ENCODE measurements around the gene CLDND2. TPM values are rescaled to one million over a fixed set of nuclear protein-coding genes. Genes with fewer than 3 reads are reported as not detected.

CLDND2 gene
- total RNA-seq, 2 experiments from 2014 or later: 1.9 TPM; not detected in 1

GRCh38 chr19:51382004-51382403 is 13.2 kb upstream of the CLDND2 start:
- Histone ChIP-seq H3K4me3 (ENCODE audit: low read depth, low read length, poor library complexity, severe bottlenecking) (no peak overlapping the region), H3K4me2 (ENCODE audit: low read length) (no peak overlapping the region), H3K9me2 (ENCODE audit: insufficient read depth, low read length) (no peaks in the 10 kb centered on the region), H3K79me2 (ENCODE audit: insufficient read depth, low read depth, low read length) (no peaks in the 10 kb centered on the region), H3K36me3 (ENCODE audit: insufficient read depth, low read length) (no peaks in the 10 kb centered on the region), H3K9me3 (ENCODE audit: low read length) (peaks cover 4% of the 10 kb centered on the region; the same call in 1 of the 2 replicates), H4K20me1 (ENCODE audit: insufficient read depth, low read length) (no peaks in the 10 kb centered on the region), H3K27ac (ENCODE audit: low read depth, low read length, poor library complexity, severe bottlenecking) (no peak overlapping the region), H2AFZ (ENCODE audit: low read length) (no peak overlapping the region), H3K4me1 (ENCODE audit: insufficient read depth, low read length, poor library complexity, severe bottlenecking) (no peaks in the 10 kb centered on the region)
- no TSS peak for BruUV-seq (replicated peaks)
- ChIA-PET POLR2A (no interaction called here), CTCF (ENCODE audit: unreplicated experiment) (no interaction called here)
- intact Hi-C loops (cut with micrococcal nuclease; ENCODE audit: unreplicated experiment): no loop called here
- TF ChIP-seq EZH2phosphoT487 (IDR thresholded peaks at IDR 0.05; ENCODE audit: borderline replicate concordance, low read depth, low read length): no peak
- TF ChIP-seq, protein P1, sequence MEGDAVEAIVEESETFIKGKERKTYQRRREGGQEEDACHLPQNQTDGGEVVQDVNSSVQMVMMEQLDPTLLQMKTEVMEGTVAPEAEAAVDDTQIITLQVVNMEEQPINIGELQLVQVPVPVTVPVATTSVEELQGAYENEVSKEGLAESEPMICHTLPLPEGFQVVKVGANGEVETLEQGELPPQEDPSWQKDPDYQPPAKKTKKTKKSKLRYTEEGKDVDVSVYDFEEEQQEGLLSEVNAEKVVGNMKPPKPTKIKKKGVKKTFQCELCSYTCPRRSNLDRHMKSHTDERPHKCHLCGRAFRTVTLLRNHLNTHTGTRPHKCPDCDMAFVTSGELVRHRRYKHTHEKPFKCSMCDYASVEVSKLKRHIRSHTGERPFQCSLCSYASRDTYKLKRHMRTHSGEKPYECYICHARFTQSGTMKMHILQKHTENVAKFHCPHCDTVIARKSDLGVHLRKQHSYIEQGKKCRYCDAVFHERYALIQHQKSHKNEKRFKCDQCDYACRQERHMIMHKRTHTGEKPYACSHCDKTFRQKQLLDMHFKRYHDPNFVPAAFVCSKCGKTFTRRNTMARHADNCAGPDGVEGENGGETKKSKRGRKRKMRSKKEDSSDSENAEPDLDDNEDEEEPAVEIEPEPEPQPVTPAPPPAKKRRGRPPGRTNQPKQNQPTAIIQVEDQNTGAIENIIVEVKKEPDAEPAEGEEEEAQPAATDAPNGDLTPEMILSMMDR (conservative IDR thresholded peaks at IDR 0.05; ENCODE audit: low read length): no peak
- no peak for DNase-seq (ENCODE audit: low spot score)

GRCh38 chr19:51380379-51380778 is 11.6 kb upstream of the CLDND2 start:
- POLR2A ChIA-PET: no interaction called here
- Histone ChIP-seq H3K79me2 (ENCODE audit: insufficient read depth, low read depth, low read length) (no peaks in the 10 kb centered on the region), H3K4me1 (ENCODE audit: insufficient read depth, low read length, poor library complexity, severe bottlenecking) (no peaks in the 10 kb centered on the region), H3K9me2 (ENCODE audit: insufficient read depth, low read length) (no peaks in the 10 kb centered on the region), H3K27ac (ENCODE audit: low read depth, low read length, poor library complexity, severe bottlenecking) (no peak overlapping the region), H3K9me3 (ENCODE audit: low read length) (peaks cover 4% of the 10 kb centered on the region; the same call in 1 of the 2 replicates), H2AFZ (ENCODE audit: low read length) (no peak overlapping the region), H4K20me1 (ENCODE audit: insufficient read depth, low read length) (no peaks in the 10 kb centered on the region), H3K36me3 (ENCODE audit: insufficient read depth, low read length) (no peaks in the 10 kb centered on the region), H3K4me3 (ENCODE audit: low read depth, low read length, poor library complexity, severe bottlenecking) (no peak overlapping the region), H3K4me2 (ENCODE audit: low read length) (no peak overlapping the region)
- no TSS peak for BruUV-seq (replicated peaks)
- intact Hi-C loops (cut with micrococcal nuclease; ENCODE audit: unreplicated experiment): no loop called here
- TF ChIP-seq, protein P1 (conservative IDR thresholded peaks at IDR 0.05; ENCODE audit: low read length): no peak
- TF ChIP-seq EZH2phosphoT487 (IDR thresholded peaks at IDR 0.05; ENCODE audit: borderline replicate concordance, low read depth, low read length): no peak
- CTCF ChIA-PET (ENCODE audit: unreplicated experiment): no interaction called here
- DNase-seq (ENCODE audit: low spot score): no peak

- Histone ChIP-seq H3K9me3 (ENCODE audit: low read length) (peaks cover 4% of the 10 kb centered on the region; the same call in 1 of the 2 replicates), H3K4me2 (ENCODE audit: low read length) (no peak overlapping the region), H4K20me1 (ENCODE audit: insufficient read depth, low read length) (no peaks in the 10 kb centered on the region), H2AFZ (ENCODE audit: low read length) (no peak overlapping the region), H3K4me3 (ENCODE audit: low read depth, low read length, poor library complexity, severe bottlenecking) (no peak overlapping the region), H3K36me3 (ENCODE audit: insufficient read depth, low read length) (no peaks in the 10 kb centered on the region), H3K27ac (ENCODE audit: low read depth, low read length, poor library complexity, severe bottlenecking) (no peak overlapping the region), H3K4me1 (ENCODE audit: insufficient read depth, low read length, poor library complexity, severe bottlenecking) (peaks cover 8% of the 10 kb centered on the region), H3K9me2 (ENCODE audit: insufficient read depth, low read length) (no peaks in the 10 kb centered on the region), H3K79me2 (ENCODE audit: insufficient read depth, low read depth, low read length) (no peaks in the 10 kb centered on the region)
- intact Hi-C loops (cut with micrococcal nuclease; ENCODE audit: unreplicated experiment): no loop called here
- no peak for DNase-seq (ENCODE audit: low spot score)
- TF ChIP-seq EZH2phosphoT487 (IDR thresholded peaks at IDR 0.05; ENCODE audit: borderline replicate concordance, low read depth, low read length): no peak
- TF ChIP-seq, protein P1 (conservative IDR thresholded peaks at IDR 0.05; ENCODE audit: low read length): no peak
- POLR2A ChIA-PET: no interaction called here
- CTCF ChIA-PET (ENCODE audit: unreplicated experiment): no interaction called here
- no TSS peak for BruUV-seq (replicated peaks)
These were observed 8.6 kb upstream of the CLDND2 start for GRCh38 chr19:51377422-51377821.
